Pancreas (tissue), 10 donors: ENCODE results near the gene ASAP2. TPM values are rescaled to one million over a fixed set of nuclear protein-coding genes. Genes with fewer than 3 reads are reported as not detected.

Source experiments
- ATAC-seq, 4 donors: fragments of 200-7000 bp; cut with Tn5 transposase; one replicate each; pipeline versions ENCODE4 v1.8.0 to v1.9.1; 2020; ENCODE audit warnings: mild to moderate bottlenecking in 4 of 4, moderate library complexity in 4 of 4
- DNase-seq, 6 donors: peaks; one replicate each; pipeline ENCODE4 v3.0.0-alpha.2; 2020
- FAIRE-seq: peaks from 2 replicates; lab custom pipeline; 2012; peaks lifted over from hg19 to GRCh38; lab: Jason Lieb, UNC
- H3K27ac ChIP-seq, 4 donors: fragments of 200-600 bp; sonication (generic); 1 replicate in 3 of 4; 2 replicates in 1 of 4; pipeline versions ENCODE4 v1.5.0 to v1.8.0; 2020
- H3K27me3 ChIP-seq, 4 donors: fragments of 200-600 bp; one replicate each; pipeline ENCODE4 v1.8.0; 2021
- H3K36me3 ChIP-seq, 3 donors: fragments of 200-600 bp; sonication (generic) in 1 of 3; one replicate each; pipeline versions ENCODE4 v1.5.0 to v1.8.0; 2020 to 2021
- H3K4me1 ChIP-seq, 3 donors: fragments of 200-600 bp; one replicate each; pipeline ENCODE4 v1.8.0; 2021
- H3K4me3 ChIP-seq, 4 donors: fragments of 200-600 bp; sonication (generic) in 2 of 4; one replicate each; pipeline versions ENCODE4 v1.5.0 to v1.8.0; 2020 to 2021
- H3K9me3 ChIP-seq, 4 donors: fragments of 200-600 bp; one replicate each; pipeline ENCODE4 v1.8.0; 2021
- CTCF ChIP-seq, 4 donors: fragments of 200-600 bp; sonication (generic) in 3 of 4; IDR thresholded peaks; one replicate each; pipeline versions ENCODE4 v1.5.0 to v1.8.0; 2021; ENCODE audit warnings: antibody characterized with exemption in 4 of 4
- WGBS, 2 donors: extraction: QIAGEN DNeasy Blood & Tissue Kit; methylation state at CpG; one replicate each; pipeline ENCODE4 v1.1.7; 2013; 5-methylcytosine and 5-hydroxymethylcytosine counted together
- intact Hi-C, 3 donors: fragments of 100-400 bp; cut with DNase I; formaldehyde crosslinking; loops; one replicate each; pipeline versions ENCODE4 v1.11.1 to v1.14.2; 2022
- polyA plus RNA-seq, 2 donors: library from polyadenylated mRNA; stranded (reverse); fragments of 200-250 nt; gene quantifications; one replicate each; pipeline ENCODE4 v1.2.3, GENCODE V29; 2013
- total RNA-seq, 6 donors: library from RNA; stranded (reverse); fragmentation: NEBNext Ultra II Directional in 4 of 6; extraction: Animal tissue kit (Norgen Biotek cat#: 25700) in 4 of 6; gene quantifications; one replicate each; pipeline versions ENCODE4 v1.2.1 to v1.2.4, GENCODE V29; 2021 to 2023
- donor health status: healthy with polysubstance abuse.
- donor health status: DM: no; HTN: no; CAD: no; lungs with moderate emphysema.
- donor health status: DM: no; HTN: no; CAD: no.
- donor health status: control.
- donor health status: control.
- donor health status: Bipolar disorder and iron deficiency.
- donor health status: DM: yes; HTN: yes; CAD: no.
- donor health status: DM: no; HTN: no; CAD: no.
- donor health status: DM: no; HTN: no; CAD: no.
- donor health status: DM: yes; HTN: yes; CAD: no.

The ASAP2 gene
- total and polyA plus RNA-seq, 8 donors, result 5.8 to 17.7 (median 7.3) TPM

GRCh38 chr2:9192712-9193111, 13.9 kb upstream of the ASAP2 start:
- H3K36me3 ChIP-seq, result no peaks in the 10 kb centered on the region
- H3K4me1 ChIP-seq, result peaks cover 0 to 10% (median 6%) of the 10 kb centered on the region in 3 donors
- 94 to 95% methylated on average over 3 of the region's 3 CpGs for WGBS, 2 donors
- H3K9me3 ChIP-seq, result no peaks in the 10 kb centered on the region
- ATAC-seq, result no peak
- intact Hi-C loops, result no loop called here
- no peak overlapping the region for H3K4me3 ChIP-seq
- H3K27me3 ChIP-seq, result no peaks in the 10 kb centered on the region
- no peak overlapping the region for H3K27ac ChIP-seq
- no peak for DNase-seq
- no peak for FAIRE-seq
- no peak for TF ChIP-seq CTCF (IDR thresholded peaks at IDR 0.05)

GRCh38 chr2:9194352-9194751, 12.3 kb upstream of the ASAP2 start:
- intact Hi-C loops, result no loop called here
- Histone ChIP-seq H3K4me1 (peaks cover 0 to 10% (median 6%) of the 10 kb centered on the region in 3 donors), H3K27ac (no peak overlapping the region), H3K27me3 (no peaks in the 10 kb centered on the region), H3K9me3 (no peaks in the 10 kb centered on the region), H3K4me3 (no peak overlapping the region), H3K36me3 (no peaks in the 10 kb centered on the region)
- FAIRE-seq (no peak), ATAC-seq (no peak), DNase-seq (no peak)
- TF ChIP-seq CTCF (IDR thresholded peaks at IDR 0.05), result no peak

- no peak for DNase-seq
- Histone ChIP-seq H3K4me3 (no peak overlapping the region), H3K9me3 (no peaks in the 10 kb centered on the region), H3K4me1 (no peaks in the 10 kb centered on the region), H3K27ac (no peak overlapping the region), H3K27me3 (no peaks in the 10 kb centered on the region), H3K36me3 (no peaks in the 10 kb centered on the region)
- WGBS, 2 donors, result 84 to 98% methylated on average over 3 of the region's 3 CpGs
- FAIRE-seq, result no peak
- no peak for ATAC-seq
- intact Hi-C loops, result no loop called here
- TF ChIP-seq CTCF (IDR thresholded peaks at IDR 0.05), result no peak
Measured at GRCh38 chr2:9196637-9197036, 10.0 kb upstream of the ASAP2 start.

GRCh38 chr2:9197916-9198315, 8.7 kb upstream of the ASAP2 start:
- FAIRE-seq, result no peak
- H3K27me3 ChIP-seq, result no peaks in the 10 kb centered on the region
- H3K36me3 ChIP-seq, result no peaks in the 10 kb centered on the region
- H3K4me3 ChIP-seq, result no peak overlapping the region
- 79 to 81% methylated on average over 5 of the region's 5 CpGs for WGBS, 2 donors
- no peak overlapping the region for H3K27ac ChIP-seq
- H3K9me3 ChIP-seq, result no peaks in the 10 kb centered on the region
- TF ChIP-seq CTCF (IDR thresholded peaks at IDR 0.05), result no peak
- H3K4me1 ChIP-seq, result no peaks in the 10 kb centered on the region
- ATAC-seq, result no peak
- intact Hi-C loops, result no loop called here
- DNase-seq, result no peak

GRCh38 chr2:9199716-9200632, 6.6 kb upstream of the ASAP2 start:
- Histone ChIP-seq H3K4me3 (no peak overlapping the region), H3K36me3 (no peaks in the 10 kb centered on the region), H3K9me3 (no peaks in the 10 kb centered on the region), H3K27me3 (no peaks in the 10 kb centered on the region), H3K4me1 (peaks cover 5 to 10% (median 6%) of the 10 kb centered on the region in 3 donors), H3K27ac (no peak overlapping the region)
- WGBS, 2 donors, result 75 to 87% methylated on average over 9 of the region's 9 CpGs
- ATAC-seq (no peak), DNase-seq (no peak), FAIRE-seq (no peak)
- intact Hi-C loops, result no loop called here
- no peak for TF ChIP-seq CTCF (IDR thresholded peaks at IDR 0.05)
